HepG2 (cell line): ENCODE measurements around the gene NDUFS2. TPM values are rescaled to one million over a fixed set of nuclear protein-coding genes. Genes with fewer than 3 reads are reported as not detected.

ENCODE experiments used
- ATF1 ChIP-seq: IDR thresholded peaks from 2 replicates; pipeline ENCODE4 v1.6.1; 2016; ENCODE audit warnings: mild to moderate bottlenecking, control low read depth
- CC2D1A ChIP-seq: sonication (generic); formaldehyde crosslinking; IDR thresholded peaks from 2 replicates; pipeline ENCODE4 v1.8.1; 2023; ENCODE audit warnings: mild to moderate bottlenecking, missing genetic modification reagents
- CCAR2 ChIP-seq: fragments of 200-400 bp; formaldehyde crosslinking; optimal IDR thresholded peaks from 2 replicates; pipeline ENCODE3; 2018; ENCODE audit warnings: low read depth, mild to moderate bottlenecking, low read length, moderate library complexity
- CENPX ChIP-seq: sonication (generic); formaldehyde crosslinking; IDR thresholded peaks from 2 replicates; pipeline ENCODE4 v1.9.0; 2021; ENCODE audit warnings: mild to moderate bottlenecking, missing genetic modification reagents, moderate library complexity
- DMAP1 ChIP-seq: IDR thresholded peaks from 2 replicates; pipeline ENCODE4 v1.6.1; 2016
- FOXJ3 ChIP-seq: sonication (generic); formaldehyde crosslinking; IDR thresholded peaks from 2 replicates; pipeline ENCODE4 v1.4.0; 2020; ENCODE audit warnings: missing genetic modification reagents, mild to moderate bottlenecking, borderline replicate concordance
- IRX3 ChIP-seq: sonication (generic); formaldehyde crosslinking; IDR thresholded peaks from 2 replicates; pipeline ENCODE4 v1.8.1; 2023; ENCODE audit warnings: mild to moderate bottlenecking, low read depth, missing genetic modification reagents, borderline replicate concordance
- JUNB ChIP-seq: sonication (generic); formaldehyde crosslinking; IDR thresholded peaks from 2 replicates; pipeline ENCODE4 v1.8.0; 2022; ENCODE audit warnings: missing genetic modification reagents, mild to moderate bottlenecking, borderline replicate concordance
- MAF1 ChIP-seq: sonication (generic); formaldehyde crosslinking; IDR thresholded peaks from 2 replicates; pipeline ENCODE4 v1.5.0; 2020; ENCODE audit warnings: missing genetic modification reagents, borderline replicate concordance
- NCOA1 ChIP-seq: sonication (generic); formaldehyde crosslinking; IDR thresholded peaks from 2 replicates; pipeline ENCODE4 v1.9.0; 2021; ENCODE audit warnings: missing genetic modification reagents
- NFYB ChIP-seq: sonication (generic); formaldehyde crosslinking; IDR thresholded peaks from 2 replicates; pipeline ENCODE4 v1.4.0; 2020; ENCODE audit warnings: missing genetic modification reagents
- PHB2 ChIP-seq: fragments of 450-650 bp; IDR thresholded peaks from 2 replicates; pipeline ENCODE4 v1.6.1; 2018; ENCODE audit not compliant: partially characterized antibody
- REL ChIP-seq: sonication (generic); formaldehyde crosslinking; conservative IDR thresholded peaks from 2 replicates; pipeline ENCODE4 v1.8.0; 2022; ENCODE audit warnings: mild to moderate bottlenecking, missing genetic modification reagents, moderate library complexity
- SIN3B ChIP-seq: fragments of 150-350 bp; IDR thresholded peaks from 2 replicates; pipeline ENCODE4 v1.6.1; 2014; ENCODE audit warnings: low read length
- SOX5 ChIP-seq: IDR thresholded peaks from 2 replicates; pipeline ENCODE4 v1.6.1; 2016; ENCODE audit warnings: borderline replicate concordance
- SRSF9 ChIP-seq: fragments of 200-400 bp; formaldehyde crosslinking; IDR thresholded peaks from 2 replicates; pipeline ENCODE4 v1.6.1; 2018; ENCODE audit warnings: borderline replicate concordance, mild to moderate bottlenecking, low read depth, low read length; ENCODE audit not compliant: insufficient read depth, poor library complexity, severe bottlenecking
- ZFY ChIP-seq: sonication (generic); formaldehyde crosslinking; IDR thresholded peaks from 2 replicates; pipeline ENCODE4 v1.4.0; 2020; ENCODE audit warnings: missing genetic modification reagents
- ZNF12 ChIP-seq: sonication (generic); formaldehyde crosslinking; IDR thresholded peaks from 2 replicates; pipeline ENCODE4 v1.5.0; 2020; ENCODE audit warnings: missing genetic modification reagents
- ZNF431 ChIP-seq: sonication (generic); formaldehyde crosslinking; IDR thresholded peaks from 2 replicates; pipeline ENCODE4 v1.9.0; 2022; ENCODE audit warnings: missing genetic modification reagents, low read depth, mild to moderate bottlenecking, borderline replicate concordance
- ZNF441 ChIP-seq: sonication (generic); formaldehyde crosslinking; IDR thresholded peaks from 2 replicates; pipeline ENCODE4 v1.7.0; 2021; ENCODE audit warnings: missing genetic modification reagents, borderline replicate concordance
- ZNF577 ChIP-seq: sonication (generic); formaldehyde crosslinking; IDR thresholded peaks from 2 replicates; pipeline ENCODE4 v1.4.0; 2020; ENCODE audit warnings: mild to moderate bottlenecking, low read depth, missing genetic modification reagents, borderline replicate concordance
- ZNF607 ChIP-seq: sonication (generic); formaldehyde crosslinking; IDR thresholded peaks from 2 replicates; pipeline ENCODE4 v1.5.1; 2020; ENCODE audit warnings: missing genetic modification reagents, mild to moderate bottlenecking, borderline replicate concordance
- ZNF75D ChIP-seq: sonication (generic); formaldehyde crosslinking; IDR thresholded peaks from 2 replicates; pipeline ENCODE4 v1.8.1; 2023; ENCODE audit warnings: missing genetic modification reagents, mild to moderate bottlenecking, borderline replicate concordance
- ZSCAN31 ChIP-seq: sonication (generic); formaldehyde crosslinking; IDR thresholded peaks from 2 replicates; pipeline ENCODE4 v1.5.0; 2020; ENCODE audit warnings: low read depth, mild to moderate bottlenecking, missing genetic modification reagents
- polyA plus RNA-seq, 8 experiments: library from polyadenylated mRNA; depleted of rRNA in 3 of 8; stranded (reverse) in 7 of 8; unstranded in 1 of 8; fragments of >200 nt; fragmentation: Illumina TruSeq in 4 of 8; extraction: Trizol in 4 of 8; gene quantifications; 2 replicates each; pipeline versions ENCODE4 v1.2.1 to v1.2.3, GENCODE V29; 2011 to 2016; ENCODE audit warnings: low read depth in 4 of 8, missing spikeins in 1 of 8, mixed read lengths in 1 of 8; ENCODE audit not compliant: insufficient read depth in 1 of 8
- total RNA-seq, 5 experiments: library from RNA; depleted of rRNA; stranded (reverse); fragments of >200 nt; fragmentation: Illumina TruSeq; extraction: Trizol; gene quantifications; 2 replicates each; pipeline ENCODE4 v1.2.3, GENCODE V29; 2016; ENCODE audit warnings: low read depth in 1 of 5
- TF ChIP-seq, protein P1 (sequence below): sonication (generic); formaldehyde crosslinking; IDR thresholded peaks from 2 replicates; pipeline ENCODE4 v1.5.0; 2020; ENCODE audit warnings: mild to moderate bottlenecking, low read depth, missing genetic modification reagents, borderline replicate concordance
- TF ChIP-seq, protein P2 (sequence below): sonication (generic); formaldehyde crosslinking; IDR thresholded peaks from 2 replicates; pipeline ENCODE4 v1.5.0; 2020; ENCODE audit warnings: missing genetic modification reagents
- TF ChIP-seq, protein P3 (sequence below): sonication (generic); formaldehyde crosslinking; IDR thresholded peaks from 2 replicates; pipeline ENCODE4 v1.4.0; 2020; ENCODE audit warnings: missing genetic modification reagents, borderline replicate concordance

NDUFS2 gene
- total and polyA plus RNA-seq, 2 of the 13 experiments (the other 11 are each of a cell fraction or from before 2014, with no cell fraction given): 89.9 to 118 TPM

DNA sequence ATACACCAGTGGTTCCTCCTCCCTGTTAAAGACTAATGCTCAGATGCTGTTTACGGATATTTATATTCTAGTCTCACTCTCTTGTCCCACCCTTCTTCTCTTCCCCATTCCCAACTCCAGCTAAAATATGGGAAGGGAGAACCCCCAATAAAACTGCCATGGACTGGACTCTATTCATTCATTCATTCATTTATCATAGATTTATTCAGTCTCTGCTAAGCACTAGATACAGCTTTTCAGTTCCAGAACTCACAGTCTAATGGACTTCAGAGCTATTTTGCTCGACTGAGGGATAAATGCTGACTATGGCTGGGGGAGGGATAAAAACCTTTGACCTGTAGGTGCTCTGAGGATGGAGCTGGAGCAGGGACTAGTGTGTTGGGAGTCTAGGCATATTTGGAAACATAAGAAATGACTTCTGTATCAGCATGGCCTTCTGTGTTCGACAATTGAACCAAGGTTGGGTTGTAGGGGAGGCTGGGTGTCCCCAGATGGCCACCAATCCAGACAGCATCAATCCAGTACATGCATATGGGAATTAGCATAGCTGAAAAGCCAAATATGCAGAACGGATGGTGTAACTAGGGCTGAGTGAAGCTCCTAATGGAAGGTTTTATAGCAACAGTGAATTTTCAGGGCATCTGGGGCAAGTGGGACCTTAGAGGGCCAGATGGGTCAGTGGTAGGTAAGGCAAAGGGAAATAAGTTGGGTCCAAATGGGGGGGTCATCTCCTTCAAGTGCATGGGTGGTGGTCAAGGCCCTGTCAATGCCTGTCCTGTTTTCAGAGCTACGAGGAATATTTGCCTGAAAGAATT, 17.1 kb downstream of the NDUFS2 start (continued):
- no peak for TF ChIP-seq NFYB (CRISPR knock-in tag)
- TF ChIP-seq, protein P1, sequence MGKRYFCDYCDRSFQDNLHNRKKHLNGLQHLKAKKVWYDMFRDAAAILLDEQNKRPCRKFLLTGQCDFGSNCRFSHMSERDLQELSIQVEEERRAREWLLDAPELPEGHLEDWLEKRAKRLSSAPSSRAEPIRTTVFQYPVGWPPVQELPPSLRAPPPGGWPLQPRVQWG (CRISPR knock-in tag): no peak
- TF ChIP-seq CENPX: no peak
- TF ChIP-seq FOXJ3: no peak
- no peak for TF ChIP-seq DMAP1 (CRISPR knock-in tag)
- no peak for TF ChIP-seq MAF1 (CRISPR knock-in tag)
- TF ChIP-seq ZNF75D: no peak
- no peak for TF ChIP-seq SOX5
- TF ChIP-seq ZNF577 (CRISPR knock-in tag): no peak
- TF ChIP-seq CCAR2: no peak
- no peak for TF ChIP-seq ZNF607
- no peak for TF ChIP-seq SIN3B
- no peak for TF ChIP-seq PHB2
- no peak for TF ChIP-seq SRSF9
- TF ChIP-seq ATF1 (CRISPR knock-in tag): no peak
- TF ChIP-seq, protein P2, sequence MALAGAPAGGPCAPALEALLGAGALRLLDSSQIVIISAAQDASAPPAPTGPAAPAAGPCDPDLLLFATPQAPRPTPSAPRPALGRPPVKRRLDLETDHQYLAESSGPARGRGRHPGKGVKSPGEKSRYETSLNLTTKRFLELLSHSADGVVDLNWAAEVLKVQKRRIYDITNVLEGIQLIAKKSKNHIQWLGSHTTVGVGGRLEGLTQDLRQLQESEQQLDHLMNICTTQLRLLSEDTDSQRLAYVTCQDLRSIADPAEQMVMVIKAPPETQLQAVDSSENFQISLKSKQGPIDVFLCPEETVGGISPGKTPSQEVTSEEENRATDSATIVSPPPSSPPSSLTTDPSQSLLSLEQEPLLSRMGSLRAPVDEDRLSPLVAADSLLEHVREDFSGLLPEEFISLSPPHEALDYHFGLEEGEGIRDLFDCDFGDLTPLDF (CRISPR knock-in tag): no peak
- no peak for TF ChIP-seq ZNF431 (CRISPR knock-in tag)
- TF ChIP-seq NCOA1 (CRISPR knock-in tag): 0 out of 2 replicates have a peak, but pooled peaks have one; percentile 9
- TF ChIP-seq JUNB (CRISPR knock-in tag): no peak
- 0 out of 2 replicates have a peak, but pooled peaks have one; percentile 66 for TF ChIP-seq CC2D1A
- TF ChIP-seq IRX3 (CRISPR knock-in tag): no peak
- no peak for TF ChIP-seq ZNF441 (CRISPR knock-in tag)
- TF ChIP-seq ZSCAN31 (CRISPR knock-in tag): no peak
- TF ChIP-seq ZNF12 (CRISPR knock-in tag): 0 out of 2 replicates have a peak, but pooled peaks have one; percentile 13
- TF ChIP-seq REL: peak; percentile 68; the same call in 1 of the 2 replicates
- TF ChIP-seq ZFY (CRISPR knock-in tag): no peak; the same call in 1 of the 2 replicates
- TF ChIP-seq, protein P3, sequence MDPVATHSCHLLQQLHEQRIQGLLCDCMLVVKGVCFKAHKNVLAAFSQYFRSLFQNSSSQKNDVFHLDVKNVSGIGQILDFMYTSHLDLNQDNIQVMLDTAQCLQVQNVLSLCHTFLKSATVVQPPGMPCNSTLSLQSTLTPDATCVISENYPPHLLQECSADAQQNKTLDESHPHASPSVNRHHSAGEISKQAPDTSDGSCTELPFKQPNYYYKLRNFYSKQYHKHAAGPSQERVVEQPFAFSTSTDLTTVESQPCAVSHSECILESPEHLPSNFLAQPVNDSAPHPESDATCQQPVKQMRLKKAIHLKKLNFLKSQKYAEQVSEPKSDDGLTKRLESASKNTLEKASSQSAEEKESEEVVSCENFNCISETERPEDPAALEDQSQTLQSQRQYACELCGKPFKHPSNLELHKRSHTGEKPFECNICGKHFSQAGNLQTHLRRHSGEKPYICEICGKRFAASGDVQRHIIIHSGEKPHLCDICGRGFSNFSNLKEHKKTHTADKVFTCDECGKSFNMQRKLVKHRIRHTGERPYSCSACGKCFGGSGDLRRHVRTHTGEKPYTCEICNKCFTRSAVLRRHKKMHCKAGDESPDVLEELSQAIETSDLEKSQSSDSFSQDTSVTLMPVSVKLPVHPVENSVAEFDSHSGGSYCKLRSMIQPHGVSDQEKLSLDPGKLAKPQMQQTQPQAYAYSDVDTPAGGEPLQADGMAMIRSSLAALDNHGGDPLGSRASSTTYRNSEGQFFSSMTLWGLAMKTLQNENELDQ (CRISPR knock-in tag): no peak
